Smooth muscle cell (in vitro differentiated cells): ENCODE measurements around the gene PLD4. TPM values are rescaled to one million over a fixed set of nuclear protein-coding genes. Genes with fewer than 3 reads are reported as not detected.
"Not testable (repeated sequence)": the region's sequence is repeated elsewhere in the genome, so short reads cannot be mapped to it uniquely, and the experiment has no call there.

Experiments used
- DNase-seq: peaks from one replicate; lab custom pipeline; 2025; ENCODE audit not compliant: unreplicated experiment; lab: John Stamatoyannopoulos, UW
- H2AFZ ChIP-seq: fragments of 200-600 bp; sonication (generic); 2 replicates; pipeline ENCODE4 v1.6.0; 2016; ENCODE audit warnings: antibody characterized with exemption, low read depth, mild to moderate bottlenecking
- H3F3A ChIP-seq: fragments of 200-600 bp; sonication (generic); 2 replicates; pipeline ENCODE4 v1.6.0; 2017; ENCODE audit warnings: antibody characterized with exemption, low read depth
- H3K27ac ChIP-seq: fragments of 200-600 bp; sonication (generic); 2 replicates; pipeline ENCODE4 v1.5.1; 2016; ENCODE audit warnings: low read depth, mild to moderate bottlenecking
- H3K27me3 ChIP-seq: fragments of 200-600 bp; sonication (generic); 2 replicates; pipeline ENCODE4 v1.6.1; 2016; ENCODE audit warnings: low read depth, mild to moderate bottlenecking
- H3K36me3 ChIP-seq: fragments of 200-600 bp; sonication (generic); 2 replicates; pipeline ENCODE4 v1.5.1; 2016; ENCODE audit warnings: low read depth
- H3K4me1 ChIP-seq: fragments of 200-600 bp; sonication (generic); 2 replicates; pipeline ENCODE4 v1.5.1; 2016; ENCODE audit warnings: low read depth
- H3K4me2 ChIP-seq: fragments of 200-600 bp; sonication (generic); 2 replicates; pipeline ENCODE4 v1.6.0; 2016; ENCODE audit warnings: mild to moderate bottlenecking
- H3K4me3 ChIP-seq: fragments of 200-600 bp; sonication (generic); 2 replicates; pipeline ENCODE4 v1.5.1; 2016; ENCODE audit warnings: mild to moderate bottlenecking
- H3K79me2 ChIP-seq: fragments of 200-600 bp; sonication (generic); 2 replicates; pipeline ENCODE4 v1.6.0; 2016; ENCODE audit warnings: low read depth, mild to moderate bottlenecking
- H3K9ac ChIP-seq: fragments of 200-600 bp; sonication (generic); 2 replicates; pipeline ENCODE4 v1.6.0; 2016; ENCODE audit warnings: low read depth
- H3K9me3 ChIP-seq: fragments of 200-600 bp; sonication (generic); replicated peaks from 2 replicates; pipeline ENCODE4 v1.5.1; 2016; ENCODE audit warnings: low read depth
- H4K20me1 ChIP-seq: fragments of 200-600 bp; sonication (generic); 2 replicates; pipeline ENCODE4 v1.6.0; 2016; ENCODE audit warnings: low read depth
- WGBS: methylation state at CpG from one replicate; pipeline ENCODE4 v1.1.7; 2016; ENCODE audit warnings: low lambda C conversion rate; 5-methylcytosine and 5-hydroxymethylcytosine counted together
- polyA plus RNA-seq: library from polyadenylated mRNA; unstranded; fragments of >200 nt; fragmentation: Nextera tagmentation; extraction: Ambion mirVana; gene quantifications from 2 replicates; pipeline ENCODE4 v1.2.1, GENCODE V29; 2016
- total RNA-seq: library from RNA; depleted of rRNA; stranded (reverse); fragments of >200 nt; gene quantifications from 2 replicates; pipeline ENCODE4 v1.2.3, GENCODE V29; 2014
- TF ChIP-seq, protein P1 (sequence below): fragments of 200-600 bp; sonication (generic); IDR thresholded peaks from 2 replicates; pipeline ENCODE4 v1.5.1; 2017; ENCODE audit warnings: borderline replicate concordance, mild to moderate bottlenecking, antibody characterized with exemption; ENCODE audit not compliant: insufficient read depth, poor library complexity, severe bottlenecking

PLD4 gene
- total and polyA plus RNA-seq, 2 experiments from 2014 or later = 0.06 to 0.09 TPM

DNA sequence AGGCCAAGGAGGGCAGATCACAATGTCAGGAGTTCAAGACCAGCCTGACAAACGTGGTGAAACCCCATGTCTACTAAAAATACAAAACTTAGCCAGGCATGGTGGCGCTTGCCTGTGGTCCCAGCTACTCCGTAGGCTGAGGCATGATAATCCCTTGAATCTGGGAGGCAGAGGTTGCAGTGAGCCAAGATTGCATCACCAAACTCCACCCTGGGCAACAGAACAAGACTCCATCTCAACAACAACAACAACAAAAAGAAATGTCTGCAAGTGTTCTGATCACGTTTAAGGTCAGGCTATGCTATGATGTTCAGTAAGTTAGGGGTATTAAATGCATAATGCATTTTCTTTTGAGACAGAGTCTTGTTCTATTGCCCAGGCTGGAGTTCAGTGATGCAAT, 6.7 kb upstream of the PLD4 start:
- H4K20me1 ChIP-seq = no peaks in the 10 kb centered on the region
- no peak overlapping the region for H3K27ac ChIP-seq
- no peak overlapping the region for H3K9ac ChIP-seq
- H3K4me1 ChIP-seq = no peaks in the 10 kb centered on the region
- no peak overlapping the region for H2AFZ ChIP-seq
- no peaks in the 10 kb centered on the region for H3K79me2 ChIP-seq
- no peak overlapping the region for H3K4me2 ChIP-seq
- H3F3A ChIP-seq = no peaks in the 10 kb centered on the region
- H3K4me3 ChIP-seq = no peak overlapping the region
- TF ChIP-seq, protein P1, sequence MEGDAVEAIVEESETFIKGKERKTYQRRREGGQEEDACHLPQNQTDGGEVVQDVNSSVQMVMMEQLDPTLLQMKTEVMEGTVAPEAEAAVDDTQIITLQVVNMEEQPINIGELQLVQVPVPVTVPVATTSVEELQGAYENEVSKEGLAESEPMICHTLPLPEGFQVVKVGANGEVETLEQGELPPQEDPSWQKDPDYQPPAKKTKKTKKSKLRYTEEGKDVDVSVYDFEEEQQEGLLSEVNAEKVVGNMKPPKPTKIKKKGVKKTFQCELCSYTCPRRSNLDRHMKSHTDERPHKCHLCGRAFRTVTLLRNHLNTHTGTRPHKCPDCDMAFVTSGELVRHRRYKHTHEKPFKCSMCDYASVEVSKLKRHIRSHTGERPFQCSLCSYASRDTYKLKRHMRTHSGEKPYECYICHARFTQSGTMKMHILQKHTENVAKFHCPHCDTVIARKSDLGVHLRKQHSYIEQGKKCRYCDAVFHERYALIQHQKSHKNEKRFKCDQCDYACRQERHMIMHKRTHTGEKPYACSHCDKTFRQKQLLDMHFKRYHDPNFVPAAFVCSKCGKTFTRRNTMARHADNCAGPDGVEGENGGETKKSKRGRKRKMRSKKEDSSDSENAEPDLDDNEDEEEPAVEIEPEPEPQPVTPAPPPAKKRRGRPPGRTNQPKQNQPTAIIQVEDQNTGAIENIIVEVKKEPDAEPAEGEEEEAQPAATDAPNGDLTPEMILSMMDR = no peak
- WGBS = 51% methylated on average over 4 of the region's 4 CpGs
- H3K36me3 ChIP-seq = no peaks in the 10 kb centered on the region
- no peaks in the 10 kb centered on the region for H3K9me3 ChIP-seq
- H3K27me3 ChIP-seq = peaks cover 11% of the 10 kb centered on the region
- DNase-seq = no peak

DNA sequence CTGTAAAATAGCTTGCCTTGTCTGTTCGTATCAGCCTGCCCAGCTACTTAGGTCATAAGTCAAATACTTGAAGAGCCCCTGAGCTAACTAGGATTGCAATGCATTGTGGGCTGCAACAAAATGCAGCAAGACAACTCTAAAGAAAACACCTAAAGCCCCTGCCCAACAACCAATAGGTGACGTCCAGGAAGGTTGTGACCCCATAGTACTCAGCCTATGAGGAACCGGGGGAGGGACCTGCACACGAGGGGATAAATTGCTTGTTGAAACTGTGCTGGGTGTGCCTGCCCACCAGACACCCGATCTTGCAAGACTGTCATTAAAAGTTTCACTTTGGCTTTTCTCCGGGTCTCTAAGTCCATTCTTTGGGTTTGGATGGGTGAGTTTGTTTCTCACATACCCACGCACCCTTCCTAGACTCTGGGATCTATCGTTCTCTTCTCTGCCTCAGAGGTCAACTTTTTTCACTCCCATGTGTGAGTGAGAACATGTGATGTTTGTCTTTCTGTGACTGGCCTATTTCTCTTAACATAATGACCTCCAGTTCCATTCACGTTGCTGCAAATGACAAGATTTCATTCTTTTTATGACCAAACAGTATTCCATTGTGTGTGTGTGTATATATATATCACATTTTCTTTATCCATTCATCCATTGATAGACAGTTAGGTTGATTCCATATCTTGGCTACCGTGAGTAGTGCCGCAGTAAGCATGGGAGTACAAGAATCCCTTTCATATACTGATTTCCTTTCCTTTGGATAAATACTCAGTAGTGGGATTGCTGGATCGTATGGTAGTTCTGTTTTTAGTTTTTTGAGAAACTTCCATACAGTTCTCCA, 5.3 kb upstream of the PLD4 start:
- not testable (repeated sequence) for H3F3A ChIP-seq, H3K4me2 ChIP-seq, H4K20me1 ChIP-seq, H3K27me3 ChIP-seq, H3K4me1 ChIP-seq, H2AFZ ChIP-seq, H3K9me3 ChIP-seq, H3K36me3 ChIP-seq, H3K9ac ChIP-seq, H3K79me2 ChIP-seq, DNase-seq, H3K27ac ChIP-seq, H3K4me3 ChIP-seq
- 79% methylated on average over 12 of the region's 12 CpGs for WGBS

DNA sequence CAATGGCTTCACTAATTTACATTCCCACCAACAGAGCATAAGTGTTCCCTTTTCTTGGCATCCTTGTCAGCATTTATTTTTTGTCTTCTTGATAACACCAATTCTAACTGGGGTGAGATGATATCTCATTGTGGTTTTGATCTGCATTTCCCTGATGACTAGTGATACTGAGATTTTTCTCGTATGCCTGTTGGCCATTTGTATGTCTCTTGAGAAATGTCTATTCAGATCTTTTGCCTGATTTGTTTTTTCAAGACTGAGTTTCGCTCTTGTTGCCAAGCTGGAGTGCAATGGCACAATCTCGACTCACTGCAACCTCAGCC, 4.7 kb upstream of the PLD4 start:
- WGBS = 64% methylated on average over 3 of the region's 3 CpGs
- TF ChIP-seq, protein P1 = no peak
- Histone ChIP-seq H3K4me1 (no peaks in the 10 kb centered on the region), H3K4me2 (no peak overlapping the region), H3K4me3 (no peak overlapping the region), H3K9ac (no peak overlapping the region), H3K27ac (no peak overlapping the region), H3K36me3 (no peaks in the 10 kb centered on the region), H3K9me3 (no peaks in the 10 kb centered on the region), H4K20me1 (no peaks in the 10 kb centered on the region), H3K79me2 (no peaks in the 10 kb centered on the region), H2AFZ (no peak overlapping the region), H3F3A (no peaks in the 10 kb centered on the region), H3K27me3 (peaks cover 2% of the 10 kb centered on the region)
- DNase-seq = no peak

DNA sequence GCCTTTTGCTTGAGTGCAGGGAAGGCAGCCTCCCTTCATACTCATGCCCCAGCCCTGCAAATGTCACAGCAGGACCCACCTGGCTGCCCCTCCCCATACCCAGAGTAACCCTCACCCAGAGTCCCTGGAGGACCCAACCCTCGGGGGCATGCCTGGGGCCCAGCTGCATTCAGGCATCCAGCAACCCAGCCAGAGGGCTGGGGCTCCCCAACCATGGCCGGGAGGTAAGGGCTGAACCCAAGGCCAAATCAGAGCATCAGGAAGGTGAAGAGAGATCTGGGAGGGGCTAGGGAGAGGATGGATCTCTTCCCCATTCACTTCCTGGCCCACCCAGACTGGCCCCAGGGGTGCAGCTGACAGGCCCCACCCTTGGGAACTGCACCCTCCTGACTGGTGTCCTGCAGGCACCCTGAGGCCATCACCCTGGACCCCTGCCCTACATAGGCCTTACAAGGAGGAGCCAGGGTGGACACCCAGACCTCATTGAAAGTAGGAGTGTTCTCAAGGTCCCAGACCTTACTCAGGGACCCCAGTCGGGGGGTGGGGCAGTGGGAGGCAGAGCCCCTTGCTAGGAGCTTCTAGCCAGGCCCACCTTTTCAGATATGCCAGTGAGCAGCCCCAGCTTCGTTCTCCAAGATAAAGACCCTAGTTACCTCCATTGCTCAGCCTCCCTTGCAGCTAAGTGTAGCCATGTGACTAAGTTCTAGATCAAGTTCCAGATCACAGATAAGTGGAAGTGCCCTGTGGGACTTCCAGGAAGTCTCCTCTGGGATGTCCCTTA, 849 bp upstream of the PLD4 start:
- Histone ChIP-seq H3K4me2 (no peak overlapping the region), H3K36me3 (no peaks in the 10 kb centered on the region), H4K20me1 (no peaks in the 10 kb centered on the region), H3K9ac (no peak overlapping the region), H3K4me1 (no peaks in the 10 kb centered on the region), H3K79me2 (no peaks in the 10 kb centered on the region), H3K27me3 (no peaks in the 10 kb centered on the region), H3K9me3 (no peaks in the 10 kb centered on the region), H3K27ac (no peak overlapping the region), H2AFZ (no peak overlapping the region), H3F3A (no peaks in the 10 kb centered on the region), H3K4me3 (no peak overlapping the region)
- WGBS = 92% methylated on average over 4 of the region's 4 CpGs
- TF ChIP-seq, protein P1 = no peak
- DNase-seq = no peak
